ENCODE data around the gene LCTL. TPM values are rescaled to one million over a fixed set of nuclear protein-coding genes. Genes with fewer than 3 reads are reported as not detected.

LCTL gene
- total RNA-seq, 1 donor from 2014 or later: not detected

DNA sequence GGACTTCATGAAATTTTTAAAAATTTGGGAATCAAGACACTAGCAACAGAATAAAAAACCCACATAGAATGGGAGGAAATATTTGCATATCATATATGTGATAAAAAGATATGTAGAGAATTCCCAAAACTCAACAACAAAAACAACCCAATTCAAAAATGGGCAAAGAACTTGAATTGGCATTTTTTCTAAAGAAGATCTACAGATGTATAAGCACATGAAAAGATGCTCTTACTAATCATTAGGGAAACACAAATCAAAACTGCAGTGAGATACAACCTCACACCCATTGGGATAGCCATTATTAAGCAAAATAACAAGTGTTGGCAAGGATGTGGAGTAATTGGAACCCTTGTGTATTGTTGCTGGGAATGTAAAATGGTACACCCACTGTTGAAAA, 10.1 kb downstream of the LCTL start:
- TF ChIP-seq, protein P1, sequence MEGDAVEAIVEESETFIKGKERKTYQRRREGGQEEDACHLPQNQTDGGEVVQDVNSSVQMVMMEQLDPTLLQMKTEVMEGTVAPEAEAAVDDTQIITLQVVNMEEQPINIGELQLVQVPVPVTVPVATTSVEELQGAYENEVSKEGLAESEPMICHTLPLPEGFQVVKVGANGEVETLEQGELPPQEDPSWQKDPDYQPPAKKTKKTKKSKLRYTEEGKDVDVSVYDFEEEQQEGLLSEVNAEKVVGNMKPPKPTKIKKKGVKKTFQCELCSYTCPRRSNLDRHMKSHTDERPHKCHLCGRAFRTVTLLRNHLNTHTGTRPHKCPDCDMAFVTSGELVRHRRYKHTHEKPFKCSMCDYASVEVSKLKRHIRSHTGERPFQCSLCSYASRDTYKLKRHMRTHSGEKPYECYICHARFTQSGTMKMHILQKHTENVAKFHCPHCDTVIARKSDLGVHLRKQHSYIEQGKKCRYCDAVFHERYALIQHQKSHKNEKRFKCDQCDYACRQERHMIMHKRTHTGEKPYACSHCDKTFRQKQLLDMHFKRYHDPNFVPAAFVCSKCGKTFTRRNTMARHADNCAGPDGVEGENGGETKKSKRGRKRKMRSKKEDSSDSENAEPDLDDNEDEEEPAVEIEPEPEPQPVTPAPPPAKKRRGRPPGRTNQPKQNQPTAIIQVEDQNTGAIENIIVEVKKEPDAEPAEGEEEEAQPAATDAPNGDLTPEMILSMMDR (IDR thresholded peaks at IDR 0.05): no peak
- no peaks in the 10 kb centered on the region for H3K27me3 Mint-ChIP-seq (ENCODE audit: unreplicated experiment)

DNA sequence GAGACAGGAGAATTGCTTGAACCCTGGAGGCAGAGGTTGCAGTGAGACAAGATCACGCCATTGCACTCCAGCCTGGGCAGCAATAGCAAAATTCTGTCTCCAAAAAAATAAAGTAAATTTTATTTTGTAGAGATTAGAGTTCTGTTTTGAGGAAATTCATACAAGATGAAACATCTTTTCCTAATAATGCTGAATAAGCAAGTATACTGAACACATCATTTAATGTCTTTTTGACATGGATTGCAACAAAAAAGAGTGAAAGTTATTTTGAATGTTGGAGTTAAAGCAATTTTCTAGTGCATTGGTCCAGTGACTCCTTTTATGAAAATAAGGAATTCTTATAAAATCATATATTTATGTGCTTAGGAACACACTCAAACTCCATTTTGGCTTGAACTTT, 20.5 kb downstream of the LCTL start:
- Mint-ChIP-seq H3K27ac (ENCODE audit: unreplicated experiment) (no peak overlapping the region), H3K27me3 (ENCODE audit: unreplicated experiment) (no peaks in the 10 kb centered on the region), H3K9me3 (ENCODE audit: unreplicated experiment) (no peaks in the 10 kb centered on the region), H3K36me3 (ENCODE audit: unreplicated experiment) (peaks cover 20% of the 10 kb centered on the region), H3K4me1 (ENCODE audit: unreplicated experiment) (no peaks in the 10 kb centered on the region), H3K4me3 (ENCODE audit: unreplicated experiment) (no peak overlapping the region)
- TF ChIP-seq, protein P1 (IDR thresholded peaks at IDR 0.05): no peak
- no peak for DNase-seq (ENCODE audit: extremely low spot score, unreplicated experiment)

More for the DNA sequence above, 10.1 kb downstream of the LCTL start:
- H3K9me3 Mint-ChIP-seq (ENCODE audit: unreplicated experiment): peaks cover 5% of the 10 kb centered on the region
- H3K4me3 Mint-ChIP-seq (ENCODE audit: unreplicated experiment): no peak overlapping the region
- no peak for DNase-seq (ENCODE audit: extremely low spot score, unreplicated experiment)
- H3K4me1 Mint-ChIP-seq (ENCODE audit: unreplicated experiment): no peaks in the 10 kb centered on the region
- H3K27ac Mint-ChIP-seq (ENCODE audit: unreplicated experiment): no peak overlapping the region
- peaks cover 9% of the 10 kb centered on the region for H3K36me3 Mint-ChIP-seq (ENCODE audit: unreplicated experiment)

DNA sequence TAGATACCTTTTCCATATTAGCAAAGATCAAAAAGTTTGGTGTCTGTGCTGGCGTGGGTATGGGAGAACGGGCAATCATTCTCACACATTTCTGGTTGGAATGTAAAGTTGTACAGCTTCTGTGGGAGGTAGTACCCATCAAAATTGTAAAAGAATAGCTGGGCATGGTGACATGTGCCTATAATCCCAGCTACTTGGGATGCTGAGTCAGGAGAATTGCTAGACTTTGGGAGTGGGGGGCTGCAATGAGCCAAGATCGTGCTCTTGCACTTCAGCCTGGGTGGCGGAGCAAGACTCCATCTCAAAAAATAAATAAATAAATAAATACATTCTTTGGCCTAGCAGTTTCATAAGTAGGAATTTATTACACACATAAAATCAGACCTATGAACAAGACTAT, 22.9 kb downstream of the LCTL start:
- Mint-ChIP-seq H3K36me3 (ENCODE audit: unreplicated experiment) (peaks cover 27% of the 10 kb centered on the region), H3K4me3 (ENCODE audit: unreplicated experiment) (no peak overlapping the region), H3K27me3 (ENCODE audit: unreplicated experiment) (no peaks in the 10 kb centered on the region), H3K9me3 (ENCODE audit: unreplicated experiment) (no peaks in the 10 kb centered on the region), H3K27ac (ENCODE audit: unreplicated experiment) (no peak overlapping the region), H3K4me1 (ENCODE audit: unreplicated experiment) (no peaks in the 10 kb centered on the region)
- no peak for DNase-seq (ENCODE audit: extremely low spot score, unreplicated experiment)
- TF ChIP-seq, protein P1 (IDR thresholded peaks at IDR 0.05): no peak

DNA sequence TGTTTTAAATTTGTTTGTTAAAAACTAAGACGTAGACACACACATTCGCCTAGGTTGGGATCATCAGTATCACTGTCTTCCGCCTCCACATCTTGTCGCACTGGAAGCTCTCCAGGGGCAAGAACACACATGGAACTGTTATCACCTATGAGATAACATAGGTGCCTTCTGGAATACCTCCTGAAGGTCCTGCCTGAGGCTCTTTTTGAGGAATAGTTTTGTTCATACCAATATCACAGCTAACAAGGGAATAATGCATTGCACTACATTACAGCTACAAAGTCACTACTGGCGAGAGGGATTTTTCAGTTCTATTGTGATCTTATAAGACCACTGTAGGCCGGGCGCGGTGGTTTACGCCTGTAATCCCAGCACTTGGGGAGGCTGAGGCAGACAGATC, 30.7 kb downstream of the LCTL start:
- no peak overlapping the region for H3K27ac Mint-ChIP-seq (ENCODE audit: unreplicated experiment)
- TF ChIP-seq, protein P1 (IDR thresholded peaks at IDR 0.05): no peak
- H3K27me3 Mint-ChIP-seq (ENCODE audit: unreplicated experiment): no peaks in the 10 kb centered on the region
- H3K36me3 Mint-ChIP-seq (ENCODE audit: unreplicated experiment): peaks cover 29% of the 10 kb centered on the region
- H3K9me3 Mint-ChIP-seq (ENCODE audit: unreplicated experiment): no peaks in the 10 kb centered on the region
- H3K4me3 Mint-ChIP-seq (ENCODE audit: unreplicated experiment): no peak overlapping the region
- peaks cover under 1% of the 10 kb centered on the region for H3K4me1 Mint-ChIP-seq (ENCODE audit: unreplicated experiment)
- DNase-seq (ENCODE audit: extremely low spot score, unreplicated experiment): no peak

DNA sequence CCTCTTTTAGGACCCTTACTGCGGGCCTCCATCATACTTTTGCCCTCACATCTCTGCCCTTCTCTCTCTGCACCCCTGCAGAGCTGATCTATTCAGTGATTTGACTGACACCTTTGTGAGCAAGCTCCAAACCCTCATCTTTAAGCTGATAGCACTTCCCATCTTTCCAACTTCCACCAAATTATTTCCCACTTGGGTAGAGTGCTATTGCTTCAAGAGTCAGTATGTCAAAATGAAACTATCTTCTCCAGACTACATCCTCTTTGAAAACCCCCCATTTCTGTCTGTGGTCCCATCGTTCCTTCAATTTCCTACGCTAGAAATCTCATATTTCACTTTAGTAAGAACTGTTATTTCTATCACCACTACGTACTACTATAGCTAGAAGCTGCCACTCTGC, 41.0 kb downstream of the LCTL start:
- no peak for DNase-seq (ENCODE audit: extremely low spot score, unreplicated experiment)
- TF ChIP-seq, protein P1 (IDR thresholded peaks at IDR 0.05): no peak
- Mint-ChIP-seq H3K4me1 (ENCODE audit: unreplicated experiment) (no peaks in the 10 kb centered on the region), H3K36me3 (ENCODE audit: unreplicated experiment) (peaks cover 27% of the 10 kb centered on the region), H3K27ac (ENCODE audit: unreplicated experiment) (no peak overlapping the region), H3K4me3 (ENCODE audit: unreplicated experiment) (no peak overlapping the region), H3K27me3 (ENCODE audit: unreplicated experiment) (no peaks in the 10 kb centered on the region), H3K9me3 (ENCODE audit: unreplicated experiment) (no peaks in the 10 kb centered on the region)
